Stromal cell of bone marrow (primary cell): Measurements from ENCODE around the gene AIFM1.
A peak's percentile ranks its signal among the peaks of the same experiment; 100 is the strongest.

Experiments
- DNase-seq: peaks from one replicate; pipeline ENCODE4 v3.0.0-alpha.2; 2012; ENCODE audit warnings: low read depth

The AIFM1 gene

GRCh38 chrX:130165703-130166502 is at the start of gene AIFM1:
AIFM1 (minus strand) TSS chrX:130165841; CDS start chrX:130165656, 185 bp downstream.
- peak; percentile 80 for DNase-seq

GRCh38 chrX:130213376-130213775 is 47.7 kb upstream of the AIFM1 start:
- DNase-seq = no peak

DNA sequence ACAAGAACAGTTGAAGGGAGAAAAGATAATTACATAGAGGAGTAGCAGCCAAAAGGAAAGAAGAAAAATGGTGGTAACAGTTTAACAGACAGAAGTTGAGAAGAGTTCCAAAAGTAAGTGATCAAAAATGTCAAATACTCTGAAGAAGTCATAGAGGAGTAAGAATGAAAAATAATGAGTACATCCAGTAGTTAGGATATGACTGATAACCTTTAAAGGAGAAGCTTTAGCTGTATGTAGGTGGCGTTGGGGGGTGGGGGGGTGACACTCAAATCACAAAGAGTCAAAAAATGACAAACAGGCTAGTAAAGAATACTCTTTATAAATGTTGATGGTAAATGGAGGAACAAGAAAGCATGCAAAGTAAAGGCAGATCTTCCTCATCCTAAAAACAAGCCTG is 46.7 kb upstream of the AIFM1 start:
- no peak for DNase-seq

- no peak for DNase-seq
Measured at GRCh38 chrX:130211415-130212186, 46.0 kb upstream of the AIFM1 start.

DNA sequence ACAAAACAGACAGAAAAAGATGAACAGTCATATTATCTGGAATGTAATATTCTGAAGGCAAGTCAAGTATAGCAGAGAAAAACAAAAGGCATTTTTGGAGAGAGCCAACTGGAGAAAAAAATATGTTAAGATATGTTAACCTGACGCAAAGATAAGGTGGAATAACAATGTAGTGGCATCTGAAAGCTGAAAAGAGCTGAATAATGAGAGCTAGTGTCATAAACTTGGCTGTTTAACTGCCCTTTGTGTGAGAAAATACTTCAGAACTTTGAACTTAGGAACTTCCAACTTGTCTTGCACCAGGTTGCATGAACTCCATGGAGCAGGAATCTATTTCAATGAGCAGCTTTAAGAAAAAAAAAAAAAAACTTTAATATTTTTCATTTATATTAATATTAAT is 39.0 kb upstream of the AIFM1 start:
- no peak for DNase-seq

DNA sequence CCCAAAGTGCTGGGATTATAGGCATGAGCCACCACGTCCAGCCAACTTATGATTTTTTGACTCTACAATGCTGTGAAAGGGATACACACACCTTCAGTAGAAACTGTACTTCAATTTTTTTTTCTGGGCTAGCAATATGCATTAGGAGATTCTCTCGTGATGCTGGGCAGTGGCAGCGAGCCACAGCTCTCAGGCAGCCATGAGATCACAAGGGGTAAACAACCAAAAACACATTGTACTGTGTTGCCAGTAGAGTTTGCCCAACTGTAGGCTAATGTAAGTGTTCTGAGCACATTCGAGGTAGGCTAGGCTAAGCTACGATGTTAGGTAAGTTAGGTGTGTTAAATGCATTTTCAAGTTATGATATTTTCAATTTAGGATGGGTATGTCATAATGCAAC is 31.8 kb upstream of the AIFM1 start:
- DNase-seq = no peak

DNA sequence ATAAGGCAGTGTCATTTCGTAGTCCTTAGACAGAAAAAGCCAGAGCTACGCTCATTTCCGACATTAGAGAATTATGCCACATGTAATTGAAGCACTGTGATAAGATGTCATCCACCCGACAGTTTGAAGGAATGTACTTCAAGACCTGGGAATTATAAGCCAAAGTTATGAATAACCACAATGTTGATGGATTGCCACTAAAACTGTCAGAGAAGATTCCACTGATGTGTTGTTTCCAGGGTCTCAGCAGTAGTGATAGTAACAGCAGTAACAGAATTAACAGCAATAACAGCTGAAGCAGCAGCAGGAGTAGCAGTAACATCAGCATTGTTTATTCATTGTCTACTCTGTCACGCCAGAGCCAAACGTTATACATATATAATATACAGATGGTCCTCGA is 30.8 kb upstream of the AIFM1 start:
- no peak for DNase-seq

DNA sequence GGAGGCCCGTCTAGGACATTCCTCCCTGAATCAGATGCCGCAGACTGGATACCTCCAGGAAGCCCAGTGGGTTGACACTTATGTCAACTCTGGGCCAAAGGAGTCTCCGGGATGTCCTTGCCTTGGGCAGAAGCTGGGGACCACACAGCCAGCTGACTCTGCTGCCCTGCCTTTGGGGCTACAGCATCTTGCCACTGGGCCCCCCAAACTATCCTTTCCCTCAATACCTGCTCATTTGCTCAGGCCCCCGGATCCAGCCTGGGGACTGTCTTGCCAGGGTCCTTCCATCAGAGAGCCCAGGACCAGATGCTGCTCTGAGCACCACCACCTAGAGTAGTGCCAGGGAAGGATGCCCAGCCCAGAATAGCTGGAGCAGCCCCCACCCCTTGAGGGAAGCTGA is 25.2 kb upstream of the AIFM1 start:
- DNase-seq = no peak

- no peak for DNase-seq
Measured at GRCh38 chrX:130186651-130187050, 21.0 kb upstream of the AIFM1 start.

GRCh38 chrX:130184857-130185256 is 19.2 kb upstream of the AIFM1 start:
- DNase-seq = no peak

GRCh38 chrX:130184168-130184567 is 18.5 kb upstream of the AIFM1 start:
- no peak for DNase-seq

DNA sequence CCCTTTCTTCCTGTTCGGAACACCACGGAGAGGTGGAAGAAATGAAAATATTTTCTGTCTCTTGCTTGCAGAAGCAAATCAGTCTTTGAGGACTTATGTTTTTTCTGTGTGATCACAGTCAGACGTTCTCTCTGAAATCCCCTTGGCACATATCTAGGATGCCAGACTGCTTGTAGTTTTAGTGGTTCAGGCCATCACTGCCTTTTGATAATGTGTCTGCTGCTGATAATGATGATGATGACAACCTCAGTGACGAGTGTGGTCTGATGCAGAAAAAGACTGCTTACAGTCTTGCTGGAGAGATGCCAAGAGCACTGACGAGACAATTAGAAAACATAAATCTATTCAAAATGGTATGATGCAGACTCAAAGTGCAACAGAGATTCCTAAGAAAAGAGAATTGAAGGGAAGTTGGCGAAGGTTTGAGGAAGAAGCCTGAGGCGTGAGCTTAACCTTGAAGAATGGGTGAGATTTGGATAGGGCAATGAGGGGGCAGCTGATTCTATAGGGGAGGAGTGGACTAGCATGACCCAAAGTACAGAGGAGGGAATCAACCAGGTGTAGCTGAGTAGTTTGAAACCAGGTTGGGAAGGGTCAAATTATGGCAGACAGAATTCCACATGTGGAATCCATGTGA is 14.1 kb upstream of the AIFM1 start:
- no peak for DNase-seq

- no peak for DNase-seq
Measured at GRCh38 chrX:130179170-130179569, 13.5 kb upstream of the AIFM1 start.

DNA sequence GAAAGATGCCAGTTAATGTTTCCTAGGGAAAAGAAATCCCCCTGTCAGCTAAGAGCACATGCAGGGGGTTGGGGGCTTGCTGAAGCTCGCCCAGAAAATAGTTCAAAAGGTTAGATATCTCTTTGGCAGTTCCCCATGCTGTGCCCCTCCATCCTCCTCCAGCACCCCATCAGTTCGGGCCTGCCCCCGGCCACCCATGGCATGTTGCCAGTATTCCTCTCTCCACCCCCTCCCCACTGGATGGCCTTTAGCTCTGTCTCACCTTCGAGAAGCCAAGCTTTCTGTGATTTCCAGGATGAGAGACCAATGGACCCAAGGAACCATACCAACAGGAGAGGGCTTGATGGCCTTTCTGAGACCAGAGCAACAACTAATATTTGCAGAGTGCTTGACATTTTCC is 11.3 kb upstream of the AIFM1 start:
- no peak for DNase-seq

DNA sequence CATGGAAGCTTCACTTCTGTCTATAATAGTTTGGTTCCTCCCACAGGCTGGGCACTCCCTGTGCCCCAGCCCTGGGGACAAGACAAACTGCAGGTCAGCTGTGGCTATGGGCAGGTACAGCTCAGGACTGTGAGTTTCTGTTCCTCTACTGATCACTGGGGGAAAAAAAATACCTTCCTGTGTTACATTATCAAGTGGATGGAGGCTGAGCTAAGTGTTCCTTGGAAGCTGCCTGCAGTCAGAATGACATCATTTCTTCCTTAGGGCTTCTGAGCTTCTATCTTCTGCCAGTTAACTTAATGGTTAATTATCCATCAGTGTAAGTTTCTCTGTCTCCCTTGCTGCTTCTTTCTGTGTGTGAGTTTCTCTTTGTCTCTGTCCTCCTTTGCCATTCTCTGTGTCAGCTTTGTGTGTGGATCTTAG is 10.7 kb upstream of the AIFM1 start:
- no peak for DNase-seq

DNA sequence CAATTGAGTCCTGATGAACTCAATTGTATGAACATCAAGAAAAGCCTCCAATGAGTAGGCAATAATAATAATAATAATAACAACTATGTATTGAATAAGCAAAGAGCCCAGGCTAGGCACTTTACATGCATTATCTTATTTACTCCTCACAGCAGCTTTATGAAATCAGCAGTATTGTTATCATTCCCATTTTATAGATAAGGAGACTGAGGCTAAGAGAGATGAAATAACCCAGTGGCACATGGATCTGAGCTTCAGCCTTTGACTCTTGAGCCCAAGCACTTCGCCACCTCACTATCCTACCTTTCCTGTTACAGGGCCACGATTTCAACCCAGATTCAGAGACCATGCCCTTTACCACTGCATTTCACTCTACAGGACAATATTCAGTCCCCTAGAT is 9.3 kb upstream of the AIFM1 start:
- no peak for DNase-seq

GRCh38 chrX:130174045-130174704 is 8.5 kb upstream of the AIFM1 start:
- DNase-seq = peak; percentile 75

DNA sequence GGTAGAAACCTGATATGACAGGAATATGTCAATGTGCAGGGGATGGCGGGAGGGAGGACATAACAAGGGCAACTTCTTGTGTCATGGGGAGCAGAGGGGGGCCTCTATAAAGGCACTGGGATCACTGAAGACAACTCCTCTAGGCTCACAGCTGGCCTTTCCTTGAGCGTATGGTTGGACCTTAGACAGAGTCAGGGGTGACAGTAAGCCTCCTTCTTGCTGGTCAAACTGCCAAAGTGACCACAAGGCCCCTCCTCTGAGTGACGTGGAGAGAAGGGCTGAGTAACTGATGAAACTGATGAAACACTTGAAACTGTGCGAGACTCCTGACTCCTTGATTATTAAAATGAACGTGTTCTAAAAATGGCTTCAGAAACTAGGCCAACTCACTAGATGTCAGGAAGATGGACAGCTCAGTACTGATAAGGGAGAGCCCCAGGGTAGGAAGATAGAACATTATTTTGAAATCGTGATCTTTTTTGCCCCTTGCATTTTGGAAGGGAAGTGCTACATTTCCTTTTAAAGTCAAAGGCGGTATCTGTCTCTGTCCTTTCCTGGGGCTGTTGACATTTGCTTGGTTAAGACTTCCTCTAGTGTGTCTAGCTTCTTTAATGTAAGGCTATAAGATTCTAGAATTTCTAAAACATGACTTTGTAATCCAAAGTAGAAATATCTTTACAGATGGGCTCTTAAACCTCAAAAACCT is 7.7 kb upstream of the AIFM1 start:
- DNase-seq = peak; percentile 81

DNA sequence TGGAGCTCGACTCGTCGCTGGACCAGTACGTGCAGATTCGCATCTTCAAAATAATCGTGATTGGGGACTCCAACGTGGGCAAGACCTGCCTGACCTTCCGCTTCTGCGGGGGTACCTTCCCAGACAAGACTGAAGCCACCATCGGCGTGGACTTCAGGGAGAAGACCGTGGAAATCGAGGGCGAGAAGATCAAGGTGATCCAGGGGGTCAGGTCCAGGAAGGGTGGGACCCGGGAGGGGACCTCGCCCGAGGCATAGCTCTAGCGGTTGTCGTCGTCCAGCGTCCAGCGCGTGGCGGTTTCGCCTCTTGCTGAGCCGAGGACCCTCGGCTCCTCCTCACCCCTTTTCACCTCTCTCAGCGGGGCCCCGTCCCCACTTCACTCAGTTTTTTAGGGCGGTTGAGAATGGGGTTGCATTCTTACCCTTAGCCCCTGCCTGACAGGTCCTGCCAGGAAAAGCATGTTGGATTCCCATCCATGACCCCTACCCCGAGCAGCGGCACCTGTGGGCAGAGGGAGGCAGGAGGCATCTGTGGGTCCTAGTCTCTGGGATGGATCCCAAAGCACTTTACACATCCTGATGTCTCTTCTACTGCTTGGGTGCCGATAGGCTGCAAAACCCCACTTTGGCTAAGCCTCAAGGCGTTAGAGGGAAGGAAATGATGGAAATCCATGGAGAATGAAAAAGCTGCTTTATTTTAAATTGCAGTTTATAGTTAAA is 6.6 kb upstream of the AIFM1 start:
- no peak for DNase-seq

GRCh38 chrX:130171446-130172126 is 5.9 kb upstream of the AIFM1 start, which contains the start of gene RAB33A:
RAB33A (plus strand) TSS chrX:130171962; CDS start chrX:130172063, 101 bp downstream.
- no peak for DNase-seq
